GM12891 (cell line): Measurements from ENCODE around the gene RPH3AL.

Experiments used
- POLR2AphosphoS5 ChIP-seq: IDR thresholded peaks from 2 replicates; pipeline ENCODE4 v1.6.1; 2011; ENCODE audit warnings: low read depth, low read length, control low read depth
- SPI1 ChIP-seq: IDR thresholded peaks from 2 replicates; pipeline ENCODE4 v1.6.1; 2011; ENCODE audit warnings: low read depth, low read length, control low read depth

GRCh38 chr17:165939-166338, 186.7 kb downstream of the RPH3AL start:
- TF ChIP-seq POLR2AphosphoS5 (no peak), SPI1 (no peak)
